ENCODE data around the gene PPP2R2C. TPM values are rescaled to one million over a fixed set of nuclear protein-coding genes. Genes with fewer than 3 reads are reported as not detected.

PPP2R2C gene
- total RNA-seq, 1 experiment from 2014 or later: 8.1 TPM

DNA sequence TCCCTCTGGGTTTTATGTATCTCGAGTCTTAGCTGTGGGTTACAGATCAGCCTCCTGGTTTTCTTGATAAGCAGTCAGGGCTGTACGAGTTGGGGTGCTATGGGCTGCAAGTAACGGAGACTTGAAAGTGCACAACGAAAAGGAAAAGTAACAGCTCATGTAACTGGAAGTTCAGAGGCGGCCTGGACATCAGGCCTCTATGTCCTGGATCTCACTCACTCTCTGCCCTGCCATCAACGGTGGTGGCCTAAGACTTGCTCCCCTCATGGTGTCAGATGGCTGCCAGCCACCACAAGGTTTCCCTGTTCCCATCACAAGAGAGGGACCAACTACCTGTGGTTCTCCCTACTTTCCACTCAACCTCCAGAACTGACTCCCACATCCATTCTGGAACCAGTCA lies 4.8 kb downstream of the PPP2R2C start:
- Histone ChIP-seq H3K27ac (ENCODE audit: insufficient read length, low read depth, low read length) (no peak overlapping the region), H3K79me1 (ENCODE audit: insufficient read depth, low read depth, low read length, poor library complexity, severe bottlenecking) (no peaks in the 10 kb centered on the region), H2AFZ (ENCODE audit: low read length) (no peak overlapping the region), H3K56ac (ENCODE audit: insufficient read length, low read depth, low read length) (no peak overlapping the region), H3K4ac (ENCODE audit: low read depth, low read length) (no peak overlapping the region), H2AK5ac (ENCODE audit: insufficient read length, low read length) (no peak overlapping the region), H3K18ac (ENCODE audit: insufficient read length, low read depth, low read length) (no peak overlapping the region), H3K9ac (ENCODE audit: extremely low read depth, insufficient read length, low read length) (no peak overlapping the region), H3K23ac (ENCODE audit: insufficient read length, low read depth, low read length) (no peak overlapping the region), H4K8ac (replicated peaks; ENCODE audit: insufficient read length, low read depth, low read length) (no peak overlapping the region), H2BK120ac (ENCODE audit: low read depth, low read length, poor library complexity, severe bottlenecking) (no peak overlapping the region), H3K27me3 (ENCODE audit: insufficient read depth, low read length) (peaks cover 13% of the 10 kb centered on the region; the same call in 1 of the 2 replicates), H2BK5ac (ENCODE audit: insufficient read length, low read length) (no peak overlapping the region), H3K79me2 (ENCODE audit: insufficient read depth, low read length) (no peaks in the 10 kb centered on the region), H3K4me2 (ENCODE audit: insufficient read depth, insufficient read length, low read length) (no peak overlapping the region), H4K91ac (ENCODE audit: insufficient read length, low read depth, low read length) (no peak overlapping the region), H2BK12ac (ENCODE audit: insufficient read length, low read depth, low read length) (no peak overlapping the region), H3K4me1 (ENCODE audit: insufficient read depth, low read length) (no peaks in the 10 kb centered on the region), H3K14ac (ENCODE audit: insufficient read depth, low read length) (no peak overlapping the region), H4K5ac (ENCODE audit: insufficient read length, low read depth, low read length) (no peak overlapping the region), H3K9me3 (ENCODE audit: control insufficient read depth, low read depth, low read length) (no peaks in the 10 kb centered on the region), H3T11ph (ENCODE audit: low read length) (no peak overlapping the region), H2BK15ac (ENCODE audit: low read depth, low read length) (no peak overlapping the region), H2BK20ac (ENCODE audit: low read depth, low read length, poor library complexity, severe bottlenecking) (no peak overlapping the region), H3K23me2 (ENCODE audit: insufficient read length, low read depth, low read length, poor library complexity, severe bottlenecking) (no peaks in the 10 kb centered on the region), H4K20me1 (ENCODE audit: control insufficient read depth, insufficient read depth, insufficient read length) (peaks cover 4% of the 10 kb centered on the region)
- Mint-ChIP-seq H3K27me3 (ENCODE audit: low read depth) (peaks cover 51% of the 10 kb centered on the region), H3K4me3 (no peak overlapping the region), H3K27ac (no peak overlapping the region), H3K9me3 (no peaks in the 10 kb centered on the region), H3K36me3 (ENCODE audit: insufficient read depth in 1 of 3, low read depth in 3 of 3) (no peaks in the 10 kb centered on the region), H3K4me1 (peaks cover 12 to 19% of the 10 kb centered on the region in 2 experiments)
- WGBS (ENCODE audit: extremely low coverage, insufficient read length, low lambda C conversion rate): no CpG with 5 or more reads among the region's 6 CpGs
- TF ChIP-seq, protein P1, sequence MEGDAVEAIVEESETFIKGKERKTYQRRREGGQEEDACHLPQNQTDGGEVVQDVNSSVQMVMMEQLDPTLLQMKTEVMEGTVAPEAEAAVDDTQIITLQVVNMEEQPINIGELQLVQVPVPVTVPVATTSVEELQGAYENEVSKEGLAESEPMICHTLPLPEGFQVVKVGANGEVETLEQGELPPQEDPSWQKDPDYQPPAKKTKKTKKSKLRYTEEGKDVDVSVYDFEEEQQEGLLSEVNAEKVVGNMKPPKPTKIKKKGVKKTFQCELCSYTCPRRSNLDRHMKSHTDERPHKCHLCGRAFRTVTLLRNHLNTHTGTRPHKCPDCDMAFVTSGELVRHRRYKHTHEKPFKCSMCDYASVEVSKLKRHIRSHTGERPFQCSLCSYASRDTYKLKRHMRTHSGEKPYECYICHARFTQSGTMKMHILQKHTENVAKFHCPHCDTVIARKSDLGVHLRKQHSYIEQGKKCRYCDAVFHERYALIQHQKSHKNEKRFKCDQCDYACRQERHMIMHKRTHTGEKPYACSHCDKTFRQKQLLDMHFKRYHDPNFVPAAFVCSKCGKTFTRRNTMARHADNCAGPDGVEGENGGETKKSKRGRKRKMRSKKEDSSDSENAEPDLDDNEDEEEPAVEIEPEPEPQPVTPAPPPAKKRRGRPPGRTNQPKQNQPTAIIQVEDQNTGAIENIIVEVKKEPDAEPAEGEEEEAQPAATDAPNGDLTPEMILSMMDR (conservative IDR thresholded peaks at IDR 0.05): no peak
- DNase-seq: peak; percentile 10

Measured in H9 (cell line).